Muscle layer of duodenum (tissue), 2 donors: Measurements from ENCODE around the gene LEMD2.

ENCODE experiments used
- H3K27ac ChIP-seq: one replicate; pipeline ENCODE4 v1.7.0; 2013; ENCODE audit warnings: mild to moderate bottlenecking, low read length
- H3K27me3 ChIP-seq: one replicate; pipeline ENCODE4 v1.7.0; 2013; ENCODE audit warnings: low read depth, mild to moderate bottlenecking, control low read depth, low read length
- H3K36me3 ChIP-seq, 2 donors: one replicate each; pipeline ENCODE4 v1.7.0; 2013; ENCODE audit warnings: low read length in 2 of 2, control low read depth in 1 of 2, mild to moderate bottlenecking in 1 of 2; ENCODE audit not compliant: insufficient read depth in 2 of 2, control insufficient read depth in 1 of 2
- H3K4me1 ChIP-seq, 2 donors: one replicate each; pipeline ENCODE4 v1.7.0; 2013; ENCODE audit warnings: low read length in 2 of 2, mild to moderate bottlenecking in 2 of 2, control low read depth in 1 of 2, moderate library complexity in 1 of 2; ENCODE audit not compliant: insufficient read depth in 2 of 2, control insufficient read depth in 1 of 2
- H3K4me3 ChIP-seq, 2 donors: one replicate each; pipeline ENCODE4 v1.7.0; 2013; ENCODE audit warnings: low read length in 2 of 2, low read depth in 1 of 2, mild to moderate bottlenecking in 1 of 2
- H3K9me3 ChIP-seq, 2 donors: one replicate each; pipeline ENCODE4 v1.7.0; 2013; ENCODE audit warnings: low read length in 2 of 2, control low read depth in 1 of 2, mild to moderate bottlenecking in 1 of 2; ENCODE audit not compliant: control insufficient read depth in 1 of 2
- donor health status: healthy.

The LEMD2 gene

DNA sequence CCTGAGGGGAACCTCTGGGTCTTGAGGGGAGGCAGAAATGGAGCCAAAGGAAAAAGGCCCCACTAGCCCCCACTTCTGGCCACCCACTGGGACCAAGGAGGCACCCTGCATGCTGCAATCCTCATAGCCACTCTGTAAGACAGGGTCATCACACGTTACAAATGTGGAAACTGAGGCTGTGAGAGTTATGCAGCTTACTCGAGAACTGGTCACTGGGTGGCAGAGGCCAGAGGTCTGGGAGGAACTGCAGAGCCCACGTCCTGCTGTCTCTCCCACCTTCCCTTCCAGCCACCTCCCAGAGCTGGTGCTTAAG lies 18.1 kb downstream of the LEMD2 start:
- peak overlapping the region; percentile 77 for H3K27ac ChIP-seq
- no peak overlapping the region for H3K4me3 ChIP-seq
- no peaks in the 10 kb centered on the region for H3K9me3 ChIP-seq
- peaks cover 26 to 32% of the 10 kb centered on the region in 2 donors for H3K36me3 ChIP-seq
- no peaks in the 10 kb centered on the region for H3K27me3 ChIP-seq
- H3K4me1 ChIP-seq = peaks cover 12 to 27% of the 10 kb centered on the region in 2 donors

DNA sequence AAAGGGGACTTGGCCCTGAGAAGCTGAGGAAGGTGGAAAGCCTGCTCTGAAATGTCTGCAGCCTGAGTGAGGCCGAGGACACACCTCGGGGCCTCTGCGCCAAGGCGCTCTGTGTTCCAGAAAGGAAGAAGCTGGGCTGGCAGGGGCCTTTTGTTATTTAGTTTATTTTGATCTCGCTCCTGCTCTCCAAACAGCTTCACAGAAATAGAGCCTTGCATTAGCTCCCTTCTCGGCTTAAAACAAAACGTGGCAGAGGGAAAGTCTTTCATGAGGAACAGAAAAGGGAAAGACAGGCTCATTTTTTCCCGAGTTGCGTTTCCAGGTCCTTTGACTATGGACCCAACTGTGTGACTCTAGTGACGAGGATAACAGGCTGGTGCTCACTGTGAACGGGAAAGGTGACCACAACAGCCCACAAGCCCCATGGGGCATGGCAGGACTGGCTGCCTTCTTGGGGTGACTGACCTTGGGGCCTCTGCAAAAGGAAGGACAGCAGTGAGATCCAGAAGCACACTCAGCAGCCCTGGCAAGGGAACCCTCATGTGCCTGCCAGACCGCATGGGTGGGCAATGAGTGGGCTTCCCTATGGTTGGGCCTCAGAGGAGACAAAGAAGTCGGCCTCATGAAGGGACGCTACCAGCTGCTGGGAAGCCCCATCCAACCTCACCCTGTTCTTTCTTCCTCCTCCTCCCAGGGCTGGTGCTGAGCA lies 18.7 kb downstream of the LEMD2 start:
- Histone ChIP-seq H3K27ac (peak overlapping the region; percentile 77), H3K4me1 (peaks cover 12 to 27% of the 10 kb centered on the region in 2 donors)

DNA sequence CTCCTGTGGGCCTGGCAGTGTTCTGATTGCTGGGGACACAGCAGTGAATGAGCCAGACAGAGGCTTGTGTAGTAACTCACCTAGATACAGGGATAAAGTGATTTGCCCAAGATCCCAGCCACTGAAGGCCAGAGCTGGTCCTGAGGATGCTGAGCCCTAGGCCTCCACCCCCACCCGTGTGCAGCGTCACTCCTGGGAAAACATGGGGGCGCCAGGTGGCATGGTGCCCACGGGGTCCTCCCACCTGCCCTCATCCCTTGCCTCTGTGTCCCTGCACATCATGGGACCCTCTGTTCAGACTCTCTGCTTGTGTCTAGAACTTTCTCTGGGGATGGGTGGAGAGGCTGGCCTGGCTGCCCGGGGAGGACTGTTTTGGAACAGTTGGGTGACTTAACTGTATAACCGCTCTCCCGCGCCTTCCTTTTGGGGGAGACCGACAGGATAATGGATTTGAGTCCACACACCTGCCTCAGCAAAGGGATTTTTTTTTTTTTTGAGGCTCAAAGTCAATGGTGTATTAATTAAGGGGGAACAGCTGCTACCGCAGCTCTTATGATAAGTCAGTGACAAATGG lies 19.6 kb downstream of the LEMD2 start:
- Histone ChIP-seq H3K4me1 (peaks cover 12 to 27% of the 10 kb centered on the region in 2 donors), H3K27ac (no peak overlapping the region)

More for the DNA sequence above, 18.7 kb downstream of the LEMD2 start:
- no peaks in the 10 kb centered on the region for H3K9me3 ChIP-seq
- H3K36me3 ChIP-seq = peaks cover 21 to 27% of the 10 kb centered on the region in 2 donors
- H3K4me3 ChIP-seq = no peak overlapping the region
- no peaks in the 10 kb centered on the region for H3K27me3 ChIP-seq

DNA sequence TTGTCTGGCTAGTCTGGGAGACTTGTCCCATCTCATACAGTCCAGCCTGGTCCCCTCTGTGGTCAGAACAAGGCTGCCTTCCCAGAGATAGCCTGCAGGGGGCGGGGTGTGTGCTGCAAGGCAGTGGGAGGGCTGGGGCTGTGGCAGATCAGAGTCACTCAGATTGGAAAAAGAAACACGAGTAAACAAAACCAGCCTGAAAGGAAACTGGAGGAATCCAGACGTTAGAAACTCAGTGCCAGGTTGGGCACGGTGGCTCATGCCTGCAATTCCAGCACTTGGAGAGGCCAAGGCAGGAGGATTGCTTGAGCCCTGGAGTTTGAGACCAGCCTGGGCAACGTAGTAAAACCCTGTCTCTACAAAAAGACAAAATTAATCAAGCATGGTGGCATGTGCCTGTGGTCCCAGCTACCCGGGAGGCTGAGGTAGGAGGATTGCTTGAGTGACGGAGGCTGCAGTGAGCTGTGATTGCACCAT lies 20.2 kb downstream of the LEMD2 start:
- Histone ChIP-seq H3K4me1 (peaks cover 12 to 27% of the 10 kb centered on the region in 2 donors), H3K27me3 (no peaks in the 10 kb centered on the region), H3K9me3 (no peaks in the 10 kb centered on the region), H3K27ac (no peak overlapping the region), H3K4me3 (no peak overlapping the region), H3K36me3 (peaks cover 13 to 18% of the 10 kb centered on the region in 2 donors)

More for the DNA sequence above, 19.6 kb downstream of the LEMD2 start:
- Histone ChIP-seq H3K9me3 (no peaks in the 10 kb centered on the region), H3K27me3 (no peaks in the 10 kb centered on the region), H3K36me3 (peaks cover 13 to 18% of the 10 kb centered on the region in 2 donors), H3K4me3 (no peak overlapping the region)

DNA sequence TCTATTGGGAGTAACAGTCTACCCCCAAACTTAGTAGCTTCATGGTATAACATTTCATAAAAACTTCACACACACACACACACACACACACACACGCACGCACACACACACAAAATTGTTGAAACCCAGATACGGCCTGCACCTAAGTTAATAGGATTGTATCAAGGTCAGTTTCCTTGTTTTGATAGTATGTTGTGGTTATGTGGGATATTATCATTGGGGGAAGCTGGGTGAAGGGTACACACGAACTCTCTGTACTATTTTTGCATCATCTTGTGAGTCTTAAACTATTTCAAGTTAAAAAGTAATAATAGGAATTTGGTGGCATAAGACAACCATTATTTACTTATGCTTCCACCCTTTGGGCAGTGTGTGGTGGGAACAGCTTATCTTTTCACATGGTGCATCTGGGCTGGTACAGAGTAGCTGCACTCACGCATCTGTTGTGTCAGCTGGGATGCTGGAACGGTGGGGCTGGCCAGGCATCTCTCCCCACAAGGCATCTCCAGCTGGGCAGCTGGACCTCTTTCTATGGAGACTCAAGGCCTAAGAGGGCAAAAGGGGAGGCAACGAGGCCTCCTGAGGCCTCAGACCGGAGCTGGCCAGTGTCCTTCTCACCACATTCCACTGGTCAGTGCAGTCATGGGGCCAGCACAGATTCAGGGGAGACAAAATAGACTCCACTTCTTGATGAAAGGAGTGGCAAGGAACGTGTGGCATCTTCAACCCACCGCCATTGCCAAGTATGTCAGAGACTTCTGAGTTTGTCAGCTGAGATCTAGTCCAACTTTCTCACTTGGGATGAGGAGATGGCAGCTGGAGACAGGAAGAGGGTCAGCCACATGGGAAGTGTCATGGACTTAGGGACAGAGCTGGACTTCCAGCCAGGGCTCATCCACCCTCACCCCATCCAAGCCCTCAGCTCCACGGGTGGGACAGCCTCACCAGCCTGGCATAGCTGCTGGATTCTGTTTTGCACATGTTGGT lies 21.7 kb downstream of the LEMD2 start:
- H3K36me3 ChIP-seq = peaks cover 1 to 5% of the 10 kb centered on the region in 2 donors
- H3K4me3 ChIP-seq = no peak overlapping the region
- H3K9me3 ChIP-seq = no peaks in the 10 kb centered on the region
- H3K4me1 ChIP-seq = peaks cover 9 to 29% of the 10 kb centered on the region in 2 donors
- H3K27me3 ChIP-seq = no peaks in the 10 kb centered on the region
- no peak overlapping the region for H3K27ac ChIP-seq

DNA sequence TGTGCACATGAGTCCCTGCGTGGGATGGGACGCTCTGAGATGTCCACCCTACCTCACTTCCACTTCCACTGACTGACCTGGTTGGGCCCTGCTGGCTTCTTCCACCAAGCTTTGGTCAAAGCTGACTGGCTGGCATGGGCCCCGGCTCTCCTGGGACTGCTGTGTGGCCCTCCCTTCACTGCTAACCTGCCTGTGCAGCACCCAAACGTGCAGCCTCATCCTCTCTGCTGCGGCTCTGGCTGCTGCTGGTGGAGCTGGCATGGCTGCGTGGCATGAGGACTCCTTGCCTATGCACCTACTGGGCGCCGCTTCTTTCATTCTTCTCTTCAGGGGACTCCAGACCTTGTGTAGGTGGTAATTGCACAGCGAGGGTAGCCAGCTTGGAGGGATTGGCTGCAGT lies 23.6 kb downstream of the LEMD2 start:
- Histone ChIP-seq H3K27me3 (no peaks in the 10 kb centered on the region), H3K27ac (no peak overlapping the region), H3K4me1 (peaks cover 4 to 22% of the 10 kb centered on the region in 2 donors), H3K9me3 (no peaks in the 10 kb centered on the region), H3K36me3 (no peaks in the 10 kb centered on the region), H3K4me3 (no peak overlapping the region)

DNA sequence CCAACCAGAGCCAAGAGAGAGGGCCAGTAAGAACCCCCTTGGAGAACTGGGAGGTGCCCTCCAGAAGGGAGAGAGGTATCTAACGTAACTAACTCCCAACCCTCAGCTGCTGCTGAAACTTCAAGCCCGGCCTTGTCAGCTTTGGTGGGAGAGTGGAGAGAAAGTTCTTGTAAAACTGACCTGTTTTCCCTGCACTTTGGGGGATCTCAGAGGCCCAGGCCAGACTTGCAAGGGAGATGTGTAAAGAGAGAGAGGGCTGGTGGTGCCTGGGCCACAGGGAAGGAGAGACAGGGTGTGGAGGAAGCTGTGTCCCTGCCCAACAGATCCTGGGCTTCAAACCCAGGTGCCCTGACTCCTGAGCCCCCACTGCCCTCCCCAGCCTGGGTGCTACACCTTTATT lies 24.9 kb downstream of the LEMD2 start:
- peaks cover 0 to 17% of the 10 kb centered on the region in 2 donors for H3K4me1 ChIP-seq
- H3K4me3 ChIP-seq = no peak overlapping the region
- H3K27ac ChIP-seq = no peak overlapping the region
- no peaks in the 10 kb centered on the region for H3K36me3 ChIP-seq
- no peaks in the 10 kb centered on the region for H3K27me3 ChIP-seq
- no peaks in the 10 kb centered on the region for H3K9me3 ChIP-seq

DNA sequence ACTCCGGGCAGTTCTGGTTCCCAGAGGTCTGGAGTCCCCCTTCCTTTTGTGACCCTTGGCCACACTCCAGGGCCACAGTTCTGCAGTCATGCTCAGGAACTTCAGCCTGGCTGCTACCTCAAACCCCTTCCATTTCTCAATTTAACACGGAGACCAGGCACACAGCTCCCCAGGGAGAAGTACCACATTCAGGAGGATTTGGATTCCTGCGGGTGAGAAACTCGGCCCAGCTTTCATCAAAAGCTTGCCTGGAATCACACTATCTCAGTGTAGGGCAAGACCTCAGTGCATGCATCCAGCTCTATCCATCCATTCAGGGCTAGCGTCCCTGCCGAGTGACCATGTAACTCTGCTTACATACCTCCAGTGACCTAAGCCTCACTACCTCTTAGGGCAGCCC lies 25.4 kb downstream of the LEMD2 start:
- Histone ChIP-seq H3K9me3 (no peaks in the 10 kb centered on the region), H3K36me3 (no peaks in the 10 kb centered on the region), H3K27ac (no peak overlapping the region), H3K4me3 (no peak overlapping the region), H3K27me3 (no peaks in the 10 kb centered on the region), H3K4me1 (peaks cover 0 to 17% of the 10 kb centered on the region in 2 donors)

DNA sequence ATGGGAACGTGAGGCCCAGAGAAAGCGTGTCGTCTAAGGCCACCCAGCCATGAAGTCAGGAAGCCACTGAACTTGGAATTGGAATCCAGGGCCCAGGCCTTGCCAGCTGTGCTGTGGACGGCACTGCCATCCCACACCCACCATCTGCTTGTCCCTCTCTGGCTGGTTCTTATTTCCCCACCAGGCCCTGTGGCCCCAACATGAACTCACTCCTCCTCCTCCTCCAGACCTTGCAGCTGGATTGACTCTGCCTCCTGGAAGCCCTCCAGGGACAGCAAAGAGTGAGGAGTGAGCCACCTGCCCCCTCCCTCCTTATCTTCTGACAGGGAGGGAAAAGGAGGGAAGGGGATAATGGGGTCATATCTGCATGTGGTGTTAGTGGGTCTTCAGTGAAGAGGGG lies 26.2 kb downstream of the LEMD2 start:
- Histone ChIP-seq H3K27ac (no peak overlapping the region), H3K4me3 (no peak overlapping the region), H3K36me3 (no peaks in the 10 kb centered on the region), H3K9me3 (no peaks in the 10 kb centered on the region), H3K27me3 (no peaks in the 10 kb centered on the region), H3K4me1 (peaks cover 0 to 17% of the 10 kb centered on the region in 2 donors)

DNA sequence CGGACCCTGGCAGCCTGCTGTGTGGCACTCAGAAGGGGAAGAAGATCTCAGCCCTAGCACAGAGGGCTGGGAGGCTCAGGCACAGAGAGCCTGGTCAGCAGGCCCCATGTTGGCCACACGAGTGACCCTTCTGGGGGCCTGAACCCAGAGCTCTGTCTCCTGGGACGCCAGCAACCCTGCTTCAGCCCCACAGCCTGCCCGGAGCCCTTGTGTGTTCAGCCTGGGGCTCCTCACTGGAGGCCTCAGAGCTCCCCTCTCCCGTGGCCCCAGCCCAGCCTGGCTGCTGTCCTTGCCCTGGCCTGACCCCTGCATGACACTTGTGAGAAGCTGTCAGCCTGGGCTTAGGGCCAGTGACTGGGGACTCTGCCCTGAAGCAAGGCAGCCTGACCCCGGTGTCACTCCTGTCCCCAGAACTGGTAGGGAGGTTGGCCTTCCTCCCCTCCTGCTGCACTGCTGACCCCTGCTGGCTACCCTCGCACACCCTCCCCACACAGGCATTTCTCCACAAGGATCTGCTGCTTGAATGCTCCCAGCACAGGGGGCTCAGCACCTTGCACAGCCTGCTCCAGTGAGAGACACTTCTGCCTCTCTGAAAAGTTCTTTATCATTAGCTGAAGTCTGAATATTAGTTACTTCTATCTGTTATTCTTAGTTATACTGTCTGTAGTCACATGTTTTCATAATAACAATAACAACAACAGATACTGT lies 26.9 kb downstream of the LEMD2 start:
- H3K27ac ChIP-seq = no peak overlapping the region
- peaks cover 0 to 17% of the 10 kb centered on the region in 2 donors for H3K4me1 ChIP-seq
- H3K27me3 ChIP-seq = no peaks in the 10 kb centered on the region
- no peaks in the 10 kb centered on the region for H3K9me3 ChIP-seq
- H3K4me3 ChIP-seq = no peak overlapping the region
- no peaks in the 10 kb centered on the region for H3K36me3 ChIP-seq

DNA sequence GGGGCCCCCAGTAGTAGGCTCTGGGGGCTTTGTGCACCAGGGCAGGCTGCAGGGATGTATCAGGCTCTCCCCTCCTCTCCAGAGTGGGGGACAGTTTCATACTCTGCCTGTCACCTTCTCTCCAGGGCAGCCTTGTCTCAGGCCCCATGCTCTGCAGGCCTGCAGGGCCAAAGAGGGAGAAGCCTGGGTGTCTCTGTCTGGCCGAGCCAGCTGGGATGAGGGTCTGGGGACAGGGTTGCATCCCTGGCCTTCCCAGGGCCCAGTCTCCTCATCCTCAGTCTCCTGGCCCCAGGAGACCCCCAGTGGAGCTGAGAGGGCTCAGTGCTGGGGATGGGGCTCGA lies 27.4 kb downstream of the LEMD2 start:
- Histone ChIP-seq H3K4me1 (peaks cover 0 to 17% of the 10 kb centered on the region in 2 donors), H3K27me3 (no peaks in the 10 kb centered on the region), H3K9me3 (no peaks in the 10 kb centered on the region), H3K27ac (no peak overlapping the region), H3K4me3 (no peak overlapping the region), H3K36me3 (no peaks in the 10 kb centered on the region)
